ENCODE results near the gene ANO1. TPM values are rescaled to one million over a fixed set of nuclear protein-coding genes. Genes with fewer than 3 reads are reported as not detected.

The ANO1 gene
- polyA plus RNA-seq, 1 donor (not counting 4 experiments of a cell fraction or from before 2014, with no cell fraction given), result 45.2 TPM

DNA sequence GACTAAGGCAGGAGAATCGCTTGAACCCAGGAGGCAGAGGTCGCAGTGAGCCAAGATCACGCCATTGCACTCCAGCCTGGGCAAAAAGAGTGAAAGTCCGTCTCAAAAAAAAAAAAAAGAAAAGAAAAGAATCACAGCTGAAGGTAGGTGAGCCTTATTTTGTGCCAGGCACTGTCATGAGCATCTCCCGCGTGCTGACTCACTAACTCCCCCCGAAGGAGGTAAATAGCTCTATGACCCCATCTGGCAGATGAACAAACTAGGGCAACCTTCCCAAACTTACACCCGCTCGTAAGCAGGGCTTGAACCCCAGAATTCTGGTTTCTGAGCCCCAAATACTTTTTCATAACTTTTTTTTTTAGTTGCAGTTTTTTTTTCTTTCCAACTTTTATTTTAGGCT lies 60.3 kb downstream of the ANO1 start:
- FAIRE-seq (no peak), DNase-seq (ENCODE audit: low read depth, low spot score) (no peak)
- Histone ChIP-seq H3K4me3 (ENCODE audit: control insufficient read depth in 2 of 3, extremely low read depth in 1 of 3, insufficient read depth in 2 of 3, low read depth in 1 of 3, low read length in 3 of 3) (no peak overlapping the region), H3K36me3 (ENCODE audit: control insufficient read depth in 2 of 2, extremely low read depth in 1 of 2, insufficient read depth in 2 of 2, low read length in 2 of 2) (peaks cover 0 to 14% of the 10 kb centered on the region in 2 experiments), H2AFZ (ENCODE audit: control insufficient read depth, low read length) (no peak overlapping the region), H3K4me2 (ENCODE audit: control insufficient read depth, extremely low read depth, insufficient read depth, low read depth, low read length) (no peak overlapping the region), H3K79me2 (ENCODE audit: control insufficient read depth, insufficient read depth, low read length) (no peaks in the 10 kb centered on the region), H4K20me1 (ENCODE audit: control insufficient read depth, extremely low read depth, insufficient read depth, low read length) (no peaks in the 10 kb centered on the region), H3K27ac (ENCODE audit: control insufficient read depth, insufficient read depth, low read length) (no peak overlapping the region), H3K4me1 (ENCODE audit: control insufficient read depth, extremely low read depth, insufficient read depth, low read length) (peaks cover 29% of the 10 kb centered on the region), H3K27me3 (ENCODE audit: control insufficient read depth, extremely low read depth, insufficient read depth, low read length) (no peaks in the 10 kb centered on the region), H3K9me1 (ENCODE audit: control insufficient read depth, extremely low read depth, insufficient read depth, low read length) (no peaks in the 10 kb centered on the region), H3K9ac (ENCODE audit: control insufficient read depth, extremely low read depth, insufficient read depth, low read length) (no peak overlapping the region), H3K9me3 (ENCODE audit: control insufficient read depth, low read depth, low read length) (no peaks in the 10 kb centered on the region)
- dilution Hi-C loops (cut with MboI; ENCODE audit: extremely low pct_ligation_motif_present, low sequenced_read_pairs), result no loop called here
- no peak for TF ChIP-seq EZH2 (IDR thresholded peaks at IDR 0.05; ENCODE audit: low read length)
- TF ChIP-seq, protein P1, sequence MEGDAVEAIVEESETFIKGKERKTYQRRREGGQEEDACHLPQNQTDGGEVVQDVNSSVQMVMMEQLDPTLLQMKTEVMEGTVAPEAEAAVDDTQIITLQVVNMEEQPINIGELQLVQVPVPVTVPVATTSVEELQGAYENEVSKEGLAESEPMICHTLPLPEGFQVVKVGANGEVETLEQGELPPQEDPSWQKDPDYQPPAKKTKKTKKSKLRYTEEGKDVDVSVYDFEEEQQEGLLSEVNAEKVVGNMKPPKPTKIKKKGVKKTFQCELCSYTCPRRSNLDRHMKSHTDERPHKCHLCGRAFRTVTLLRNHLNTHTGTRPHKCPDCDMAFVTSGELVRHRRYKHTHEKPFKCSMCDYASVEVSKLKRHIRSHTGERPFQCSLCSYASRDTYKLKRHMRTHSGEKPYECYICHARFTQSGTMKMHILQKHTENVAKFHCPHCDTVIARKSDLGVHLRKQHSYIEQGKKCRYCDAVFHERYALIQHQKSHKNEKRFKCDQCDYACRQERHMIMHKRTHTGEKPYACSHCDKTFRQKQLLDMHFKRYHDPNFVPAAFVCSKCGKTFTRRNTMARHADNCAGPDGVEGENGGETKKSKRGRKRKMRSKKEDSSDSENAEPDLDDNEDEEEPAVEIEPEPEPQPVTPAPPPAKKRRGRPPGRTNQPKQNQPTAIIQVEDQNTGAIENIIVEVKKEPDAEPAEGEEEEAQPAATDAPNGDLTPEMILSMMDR (optimal IDR thresholded peaks at IDR 0.05 in 1 of 3, IDR thresholded peaks at IDR 0.05 in 1 of 3, conservative IDR thresholded peaks at IDR 0.05 in 1 of 3; ENCODE audit: extremely low read depth in 1 of 3, insufficient read depth in 2 of 3, low read length in 3 of 3), result no peak

DNA sequence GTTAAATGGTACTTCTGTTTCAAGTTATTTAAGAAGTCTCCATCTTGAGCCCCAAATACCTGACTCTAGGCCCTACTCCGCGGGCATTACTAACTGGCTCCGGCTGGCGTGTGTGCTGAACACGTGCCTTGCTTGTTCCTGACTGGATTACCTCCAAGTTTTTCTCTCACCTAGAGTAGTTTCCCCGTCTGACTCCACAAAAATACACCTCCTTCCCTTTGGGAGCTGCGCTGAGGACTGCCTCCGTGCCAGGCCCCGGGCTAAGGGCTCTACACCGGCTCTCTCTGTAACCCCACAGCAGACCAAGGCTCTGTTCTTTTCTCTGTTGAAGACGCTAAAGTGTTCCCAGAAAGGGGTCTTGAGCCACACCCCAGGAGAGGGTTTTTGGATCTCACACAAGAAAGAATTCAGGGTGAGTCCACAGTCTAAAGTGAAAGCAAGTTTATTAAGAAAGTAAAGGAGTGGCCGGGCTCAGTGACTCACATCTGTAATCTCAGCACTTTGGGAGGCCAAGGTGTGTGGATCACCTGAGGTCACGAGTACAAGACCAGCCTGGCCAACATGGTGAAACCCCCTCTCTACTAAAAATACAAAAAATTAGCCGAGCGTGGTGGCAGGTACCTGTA lies 61.8 kb downstream of the ANO1 start:
- H3K4me2 ChIP-seq (ENCODE audit: control insufficient read depth, extremely low read depth, insufficient read depth, low read depth, low read length), result peak overlapping the region; percentile 97
- H3K9me1 ChIP-seq (ENCODE audit: control insufficient read depth, extremely low read depth, insufficient read depth, low read length), result no peaks in the 10 kb centered on the region
- H3K27me3 ChIP-seq (ENCODE audit: control insufficient read depth, extremely low read depth, insufficient read depth, low read length), result no peaks in the 10 kb centered on the region
- TF ChIP-seq EZH2 (IDR thresholded peaks at IDR 0.05; ENCODE audit: low read length), result no peak
- TF ChIP-seq, protein P1 (optimal IDR thresholded peaks at IDR 0.05 in 1 of 3, IDR thresholded peaks at IDR 0.05 in 1 of 3, conservative IDR thresholded peaks at IDR 0.05 in 1 of 3; ENCODE audit: extremely low read depth in 1 of 3, insufficient read depth in 2 of 3, low read length in 3 of 3), result no peak
- H3K36me3 ChIP-seq (ENCODE audit: control insufficient read depth in 2 of 2, extremely low read depth in 1 of 2, insufficient read depth in 2 of 2, low read length in 2 of 2), result peaks cover 0 to 3% of the 10 kb centered on the region in 2 experiments
- peak overlapping the region; percentile 60 for H2AFZ ChIP-seq (ENCODE audit: control insufficient read depth, low read length)
- H3K9ac ChIP-seq (ENCODE audit: control insufficient read depth, extremely low read depth, insufficient read depth, low read length), result peak overlapping the region; percentile 83
- dilution Hi-C loops (cut with MboI; ENCODE audit: extremely low pct_ligation_motif_present, low sequenced_read_pairs), result no loop called here
- H4K20me1 ChIP-seq (ENCODE audit: control insufficient read depth, extremely low read depth, insufficient read depth, low read length), result no peaks in the 10 kb centered on the region
- H3K27ac ChIP-seq (ENCODE audit: control insufficient read depth, insufficient read depth, low read length), result peak overlapping the region; percentile 89
- FAIRE-seq (no peak), DNase-seq (ENCODE audit: low read depth, low spot score) (no peak)
- no peaks in the 10 kb centered on the region for H3K79me2 ChIP-seq (ENCODE audit: control insufficient read depth, insufficient read depth, low read length)
- H3K4me3 ChIP-seq (ENCODE audit: control insufficient read depth in 2 of 3, extremely low read depth in 1 of 3, insufficient read depth in 2 of 3, low read depth in 1 of 3, low read length in 3 of 3), result peak overlapping the region in 2 of 3 experiments; percentile 57 to 64
- H3K9me3 ChIP-seq (ENCODE audit: control insufficient read depth, low read depth, low read length), result no peaks in the 10 kb centered on the region
- peaks cover 29% of the 10 kb centered on the region for H3K4me1 ChIP-seq (ENCODE audit: control insufficient read depth, extremely low read depth, insufficient read depth, low read length)

Measured in keratinocyte (primary cell).